GM20000 (cell line): ENCODE data around the gene PIGBOS1.

ENCODE experiments used
- DNase-seq: peaks from one replicate; pipeline ENCODE4 v3.0.0; 2012; ENCODE audit warnings: low spot score
- CTCF ChIP-seq: IDR thresholded peaks from 2 replicates; pipeline ENCODE4 v1.5.1; 2012; ENCODE audit warnings: mild to moderate bottlenecking, control low read depth; ENCODE audit errors: extremely low read depth, missing control alignments

The PIGBOS1 gene

DNA sequence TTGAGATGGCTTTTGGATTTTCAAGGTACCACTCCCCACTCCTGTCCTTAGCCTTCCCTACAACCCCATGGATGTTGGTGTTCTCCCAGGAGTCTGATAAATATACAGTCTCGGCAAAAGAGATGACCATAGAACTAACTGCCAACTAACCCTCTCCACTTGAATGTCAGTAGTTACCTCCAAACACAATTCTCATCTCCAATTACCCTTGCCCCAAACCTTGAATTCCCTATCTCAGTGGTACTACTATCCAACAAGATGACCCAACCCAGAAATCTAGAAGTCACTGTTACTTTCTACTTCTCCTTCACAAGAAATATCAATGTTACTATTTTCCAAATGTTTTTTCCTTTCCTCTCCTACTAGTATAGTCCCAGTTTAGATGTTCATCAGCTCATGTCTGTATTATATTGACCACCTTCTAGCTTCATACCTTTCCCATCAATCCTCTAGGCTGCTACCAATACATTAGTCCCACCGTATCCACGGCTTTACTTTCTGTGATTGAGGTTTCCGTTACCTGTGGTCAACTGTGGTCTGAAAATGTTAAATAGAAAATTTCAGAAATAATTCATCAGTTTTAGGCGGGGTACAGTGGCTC is 38.2 kb upstream of the PIGBOS1 start:
- no peak for DNase-seq
- TF ChIP-seq CTCF = no peak

GRCh38 chr15:55353025-55353424 is 34.1 kb upstream of the PIGBOS1 start:
- no peak for TF ChIP-seq CTCF
- DNase-seq = no peak

DNA sequence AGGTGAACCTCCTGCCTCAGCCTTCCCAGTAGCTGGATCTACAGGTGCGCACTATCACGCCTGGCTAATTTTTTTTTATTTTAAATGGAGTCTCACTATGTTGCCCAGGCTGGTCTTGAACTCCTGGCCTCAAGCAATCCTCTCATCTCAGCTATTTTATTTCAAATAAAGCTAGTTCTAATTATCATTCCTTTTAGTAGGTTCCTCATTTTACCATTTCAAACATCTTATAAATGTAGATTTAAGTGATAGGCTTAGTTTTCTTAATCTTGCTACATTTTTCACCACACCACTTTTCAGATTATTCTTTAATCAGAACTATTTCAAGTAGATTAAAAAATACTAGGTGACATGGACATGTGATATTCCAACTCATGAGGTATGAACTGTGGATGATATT is 30.4 kb upstream of the PIGBOS1 start:
- no peak for DNase-seq
- no peak for TF ChIP-seq CTCF

DNA sequence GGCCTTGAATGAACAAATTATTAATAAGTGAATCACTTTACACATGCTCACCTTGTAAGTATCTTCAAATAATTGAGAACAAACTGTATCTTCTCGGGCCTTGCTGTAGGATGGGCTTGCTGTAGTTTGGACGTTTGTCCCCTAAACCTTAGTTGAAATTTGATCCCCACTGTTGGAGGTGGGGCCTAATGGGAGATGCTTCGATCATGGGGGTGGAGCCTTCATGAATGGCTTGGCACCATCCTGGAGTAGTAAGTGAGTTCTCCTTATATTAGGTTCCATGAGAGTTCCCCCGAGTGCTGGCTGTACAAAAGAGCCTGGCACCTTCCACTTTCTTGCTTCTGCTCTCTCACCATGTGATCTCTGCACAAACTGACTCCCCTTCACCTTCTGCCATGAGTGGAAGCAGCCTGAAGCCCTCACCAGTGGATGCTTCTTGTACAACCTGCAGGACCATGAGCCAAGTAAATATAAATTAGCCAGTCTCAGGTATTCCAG is 29.4 kb upstream of the PIGBOS1 start:
- no peak for TF ChIP-seq CTCF
- no peak for DNase-seq

- DNase-seq = no peak
- TF ChIP-seq CTCF = no peak
These were observed 25.3 kb upstream of the PIGBOS1 start for GRCh38 chr15:55344206-55344605.

GRCh38 chr15:55343168-55343567 is 24.2 kb upstream of the PIGBOS1 start:
- no peak for TF ChIP-seq CTCF

GRCh38 chr15:55337160-55337559 is 18.2 kb upstream of the PIGBOS1 start:
- no peak for DNase-seq
- TF ChIP-seq CTCF = no peak

More at GRCh38 chr15:55343168-55343567, 24.2 kb upstream of the PIGBOS1 start:
- no peak for DNase-seq
